Neuronal stem cell (in vitro differentiated cells): ENCODE data around the gene ZNF804B.
A peak's percentile ranks its signal among the peaks of the same experiment; 100 is the strongest.

Experiments used
- DNase-seq: peaks from one replicate; pipeline ENCODE4 v3.0.0-alpha.2; 2013; ENCODE audit warnings: low spot score
- H2AFZ ChIP-seq: one replicate; pipeline ENCODE4 v1.6.1; 2013; ENCODE audit warnings: mild to moderate bottlenecking, low read length, inconsistent platforms
- H2AK5ac ChIP-seq: 2 replicates; pipeline ENCODE4 v1.6.1; 2013; ENCODE audit warnings: low read depth, mild to moderate bottlenecking, inconsistent platforms, low read length, moderate library complexity, mixed read lengths
- H2BK120ac ChIP-seq: 2 replicates; pipeline ENCODE4 v1.6.1; 2013; ENCODE audit warnings: low read depth, mild to moderate bottlenecking, inconsistent platforms, low read length, moderate library complexity, mixed read lengths
- H2BK12ac ChIP-seq: one replicate; pipeline ENCODE4 v1.6.1; 2013; ENCODE audit warnings: low read length, inconsistent platforms
- H2BK15ac ChIP-seq: 2 replicates; pipeline ENCODE4 v1.6.1; 2013; ENCODE audit warnings: mild to moderate bottlenecking, low read length, inconsistent platforms, mixed read lengths
- H2BK5ac ChIP-seq: one replicate; pipeline ENCODE4 v1.6.1; 2013; ENCODE audit warnings: inconsistent platforms, mild to moderate bottlenecking, low read length, moderate library complexity
- H3K14ac ChIP-seq: one replicate; pipeline ENCODE4 v1.6.1; 2013; ENCODE audit warnings: low read length, inconsistent platforms
- H3K18ac ChIP-seq: 2 replicates; pipeline ENCODE4 v1.6.1; 2013; ENCODE audit warnings: low read length, inconsistent platforms
- H3K23ac ChIP-seq: 2 replicates; pipeline ENCODE4 v1.6.1; 2013; ENCODE audit warnings: low read depth, mild to moderate bottlenecking, mixed read lengths, low read length, inconsistent platforms; ENCODE audit not compliant: poor library complexity
- H3K27ac ChIP-seq: replicated peaks from 3 replicates; pipeline ENCODE4 v1.5.1; 2013; ENCODE audit warnings: low read length, inconsistent platforms
- H3K27me3 ChIP-seq, 3 experiments: 2 replicates each; pipeline ENCODE4 v1.6.1; 2013; ENCODE audit warnings: low read length in 3 of 3, mild to moderate bottlenecking in 2 of 3, inconsistent platforms in 1 of 3, low read depth in 1 of 3, mixed read lengths in 1 of 3, moderate library complexity in 1 of 3; ENCODE audit not compliant: control insufficient read depth in 3 of 3, insufficient read depth in 3 of 3
- H3K36me3 ChIP-seq, 2 donors: replicated peaks in 1 of 2; 2 replicates each; pipeline ENCODE4 v1.6.1; 2013; ENCODE audit warnings: low read length in 2 of 2; ENCODE audit not compliant: control insufficient read depth in 2 of 2, insufficient read depth in 2 of 2
- H3K4ac ChIP-seq: 2 replicates; pipeline ENCODE4 v1.6.1; 2013; ENCODE audit warnings: inconsistent platforms, mild to moderate bottlenecking, low read length, moderate library complexity
- H3K4me1 ChIP-seq, 2 donors: 1 replicate in 1 of 2; 2 replicates in 1 of 2; pipeline ENCODE4 v1.6.1; 2013; ENCODE audit warnings: low read length in 2 of 2, low read depth in 1 of 2; ENCODE audit not compliant: control insufficient read depth in 2 of 2, insufficient read depth in 1 of 2
- H3K4me2 ChIP-seq: one replicate; pipeline ENCODE4 v1.6.1; 2013; ENCODE audit warnings: mild to moderate bottlenecking, low read length, inconsistent platforms; ENCODE audit not compliant: insufficient read depth, poor library complexity, severe bottlenecking
- H3K4me3 ChIP-seq, 2 donors: 2 replicates each; pipeline ENCODE4 v1.5.1; 2013; ENCODE audit warnings: low read length in 2 of 2, mild to moderate bottlenecking in 2 of 2, inconsistent platforms in 1 of 2, moderate library complexity in 1 of 2
- H3K79me1 ChIP-seq: one replicate; pipeline ENCODE4 v1.6.1; 2013; ENCODE audit warnings: low read depth, mild to moderate bottlenecking, inconsistent platforms, low read length, moderate library complexity
- H3K9ac ChIP-seq: one replicate; pipeline ENCODE4 v1.6.1; 2013; ENCODE audit warnings: mild to moderate bottlenecking, low read depth, low read length, inconsistent platforms; ENCODE audit not compliant: poor library complexity
- H3K9me3 ChIP-seq, 2 donors: replicated peaks in 1 of 2; 2 replicates each; pipeline versions ENCODE3 to v1.6.1; 2013; ENCODE audit warnings: low read length in 2 of 2, mild to moderate bottlenecking in 2 of 2, inconsistent platforms in 1 of 2, low read depth in 1 of 2, mixed read lengths in 1 of 2, moderate library complexity in 1 of 2; ENCODE audit not compliant: control insufficient read depth in 2 of 2, insufficient read depth in 1 of 2
- H4K8ac ChIP-seq: one replicate; pipeline ENCODE4 v1.6.1; 2013; ENCODE audit warnings: low read depth, mild to moderate bottlenecking, inconsistent platforms, low read length, moderate library complexity
- H4K91ac ChIP-seq: one replicate; pipeline ENCODE4 v1.6.1; 2013; ENCODE audit warnings: low read length, low read depth, mild to moderate bottlenecking, inconsistent platforms; ENCODE audit not compliant: poor library complexity
- WGBS, 2 donors: extraction: QIAGEN DNeasy Blood & Tissue Kit; methylation state at CpG; one replicate each; pipeline ENCODE4 v1.1.7; 2013; ENCODE audit warnings: missing lambda C conversion rate in 2 of 2, mixed read lengths in 1 of 2; ENCODE audit not compliant: insufficient read length in 2 of 2, insufficient replicate concordance in 1 of 2; ENCODE audit errors: extremely low coverage in 2 of 2; 5-methylcytosine and 5-hydroxymethylcytosine counted together

The ZNF804B gene

DNA sequence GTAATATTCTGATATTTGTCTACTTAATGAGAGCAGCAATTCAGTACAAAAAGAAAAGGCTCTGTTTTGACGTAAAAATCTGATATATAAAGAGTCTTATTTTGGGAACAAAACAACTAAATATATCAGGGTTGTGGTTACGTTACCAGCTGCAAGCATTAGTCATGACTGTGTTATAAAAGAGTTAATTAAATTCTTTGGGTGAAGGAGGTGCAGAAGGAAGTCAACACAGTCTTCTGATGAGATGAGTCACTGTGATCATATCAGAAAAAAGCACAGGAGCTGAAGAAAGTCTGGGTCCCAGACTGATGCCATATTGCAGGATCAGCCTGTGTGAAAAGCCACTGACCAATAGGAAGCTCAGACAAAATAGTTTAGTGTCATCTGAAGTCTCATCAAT lies 270.4 kb downstream of the ZNF804B start:
- no peak overlapping the region for H3K4ac ChIP-seq
- H3K18ac ChIP-seq, result no peak overlapping the region
- H2BK120ac ChIP-seq, result no peak overlapping the region
- H3K4me1 ChIP-seq, result peaks cover 0 to 5% of the 10 kb centered on the region in 2 donors
- H3K27ac ChIP-seq, result no peak overlapping the region
- H4K8ac ChIP-seq, result no peak overlapping the region
- H3K36me3 ChIP-seq, result no peaks in the 10 kb centered on the region
- no peaks in the 10 kb centered on the region for H3K9me3 ChIP-seq
- WGBS, 2 donors, result no CpG with 5 or more reads among the region's 2 CpGs
- H3K14ac ChIP-seq, result no peak overlapping the region
- H2BK12ac ChIP-seq, result no peak overlapping the region
- no peak overlapping the region for H2AK5ac ChIP-seq
- no peaks in the 10 kb centered on the region for H3K27me3 ChIP-seq
- H2BK15ac ChIP-seq, result no peak overlapping the region
- no peaks in the 10 kb centered on the region for H3K79me1 ChIP-seq
- peak overlapping the region; percentile 29 for H2AFZ ChIP-seq
- no peak overlapping the region for H2BK5ac ChIP-seq
- no peak overlapping the region for H4K91ac ChIP-seq
- DNase-seq, result no peak
- H3K4me2 ChIP-seq, result no peak overlapping the region
- H3K4me3 ChIP-seq, result no peak overlapping the region
- no peak overlapping the region for H3K9ac ChIP-seq
- H3K23ac ChIP-seq, result no peak overlapping the region

DNA sequence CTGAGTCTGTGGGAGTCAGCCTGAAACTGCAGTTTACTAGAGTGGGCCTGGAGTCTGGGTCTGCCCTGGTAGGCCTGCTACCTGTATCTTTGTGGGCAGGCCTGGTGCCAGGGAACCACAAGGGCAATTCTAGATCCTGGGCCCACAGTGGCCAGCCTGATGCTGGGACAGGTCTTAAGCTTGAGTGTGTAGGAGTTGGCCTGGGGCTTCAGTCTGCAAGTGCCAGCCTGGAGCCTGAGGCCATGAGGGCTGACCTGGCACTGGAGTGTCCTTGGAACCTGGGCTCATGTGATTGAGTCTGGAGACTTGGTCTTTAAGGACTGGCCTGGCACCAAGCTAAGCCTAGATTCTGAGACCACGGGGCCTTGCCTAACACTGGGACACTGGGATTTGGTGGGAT lies 281.7 kb downstream of the ZNF804B start:
- Histone ChIP-seq H3K18ac (no peak overlapping the region), H3K79me1 (no peaks in the 10 kb centered on the region), H3K36me3 (no peaks in the 10 kb centered on the region), H3K9me3 (peaks cover 6 to 10% of the 10 kb centered on the region in 2 donors), H2BK120ac (no peak overlapping the region), H2BK12ac (no peak overlapping the region), H3K14ac (peak overlapping the region; percentile 25), H2AK5ac (no peak overlapping the region), H3K23ac (peak overlapping the region; percentile 23), H3K27me3 (no peaks in the 10 kb centered on the region), H3K4me1 (no peaks in the 10 kb centered on the region), H2AFZ (no peak overlapping the region), H2BK5ac (no peak overlapping the region), H3K4me3 (no peak overlapping the region), H3K9ac (no peak overlapping the region), H3K4ac (no peak overlapping the region), H4K8ac (no peak overlapping the region), H3K27ac (no peak overlapping the region), H3K4me2 (no peak overlapping the region), H2BK15ac (no peak overlapping the region), H4K91ac (no peak overlapping the region)
- DNase-seq, result no peak
- no CpG with 5 or more reads among the region's 1 CpG for WGBS, 2 donors

DNA sequence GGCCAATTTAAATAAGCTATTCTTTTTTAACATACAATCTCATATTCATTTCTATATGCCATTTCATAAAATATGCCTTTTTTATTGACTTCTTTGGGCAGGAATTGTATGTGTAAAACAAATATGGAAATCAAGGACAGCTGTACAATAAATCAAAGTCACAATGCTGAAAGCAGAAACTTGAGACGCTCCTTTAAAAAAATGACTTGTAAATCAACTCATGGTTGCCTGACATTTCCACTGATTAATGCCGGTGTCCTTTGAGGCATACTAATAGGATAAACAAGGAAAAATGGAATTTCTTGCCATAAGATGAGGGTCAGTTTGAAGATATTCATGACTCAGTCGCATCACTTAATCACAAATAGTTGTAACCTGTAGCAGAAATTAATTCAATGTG lies 283.4 kb downstream of the ZNF804B start:
- H3K9ac ChIP-seq, result no peak overlapping the region
- no peak overlapping the region for H4K8ac ChIP-seq
- H3K36me3 ChIP-seq, result no peaks in the 10 kb centered on the region
- no peak overlapping the region for H2BK15ac ChIP-seq
- no peak overlapping the region for H3K27ac ChIP-seq
- no peak overlapping the region for H3K14ac ChIP-seq
- no peaks in the 10 kb centered on the region for H3K79me1 ChIP-seq
- no CpG with 5 or more reads among the region's 3 CpGs for WGBS, 2 donors
- no peak overlapping the region for H3K4ac ChIP-seq
- no peak overlapping the region for H2AK5ac ChIP-seq
- no peak overlapping the region for H2BK12ac ChIP-seq
- no peak overlapping the region for H3K4me3 ChIP-seq
- no peaks in the 10 kb centered on the region for H3K27me3 ChIP-seq
- no peak overlapping the region for H3K23ac ChIP-seq
- H4K91ac ChIP-seq, result no peak overlapping the region
- H2AFZ ChIP-seq, result no peak overlapping the region
- H3K9me3 ChIP-seq, result peaks cover 6 to 10% of the 10 kb centered on the region in 2 donors
- no peak overlapping the region for H3K18ac ChIP-seq
- H2BK5ac ChIP-seq, result no peak overlapping the region
- DNase-seq, result no peak
- H2BK120ac ChIP-seq, result no peak overlapping the region
- no peak overlapping the region for H3K4me2 ChIP-seq
- H3K4me1 ChIP-seq, result no peaks in the 10 kb centered on the region

DNA sequence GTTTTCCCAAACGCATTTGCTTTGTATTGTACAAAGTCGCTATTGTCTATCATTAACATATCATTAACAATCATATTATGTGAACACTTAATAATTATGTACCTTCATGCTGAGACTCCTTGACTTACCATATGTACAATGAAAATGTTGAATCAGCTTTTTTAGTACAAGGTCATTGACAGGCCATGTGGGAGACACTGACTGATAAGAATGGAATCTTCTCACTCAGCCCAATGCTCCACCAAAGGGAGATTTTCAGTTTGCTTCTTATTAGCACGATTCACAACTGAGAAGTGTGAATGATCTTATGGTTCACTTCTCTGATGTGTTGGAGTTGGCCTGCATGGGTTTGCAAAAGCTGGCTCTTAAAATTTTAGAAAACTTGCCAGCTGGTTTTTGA lies 289.5 kb downstream of the ZNF804B start:
- Histone ChIP-seq H2BK120ac (no peak overlapping the region), H3K27ac (no peak overlapping the region), H3K4me3 (no peak overlapping the region), H4K8ac (no peak overlapping the region), H2BK12ac (no peak overlapping the region), H3K4me1 (no peaks in the 10 kb centered on the region), H3K4ac (no peak overlapping the region), H3K23ac (no peak overlapping the region), H3K9ac (no peak overlapping the region), H3K9me3 (peaks cover 3 to 10% of the 10 kb centered on the region in 2 donors), H3K36me3 (no peaks in the 10 kb centered on the region), H2AK5ac (no peak overlapping the region), H2BK15ac (no peak overlapping the region), H3K4me2 (no peak overlapping the region), H3K27me3 (no peaks in the 10 kb centered on the region), H4K91ac (no peak overlapping the region), H3K14ac (no peak overlapping the region), H3K79me1 (no peaks in the 10 kb centered on the region), H2BK5ac (no peak overlapping the region), H2AFZ (no peak overlapping the region), H3K18ac (no peak overlapping the region)
- WGBS, 2 donors, result no CpG with 5 or more reads among the region's 3 CpGs
- DNase-seq, result no peak
